Ishikawa (cell line): ENCODE measurements around the gene LAMB3.

Experiments
- CEBPB ChIP-seq: IDR thresholded peaks from 2 replicates; pipeline ENCODE4 v1.6.1; 2012
- CREB1 ChIP-seq: IDR thresholded peaks from 2 replicates; pipeline ENCODE4 v1.6.1; 2012; ENCODE audit warnings: low read depth
- EGR1 ChIP-seq: IDR thresholded peaks from 2 replicates; pipeline ENCODE4 v1.6.1; 2012
- EP300 ChIP-seq: IDR thresholded peaks from 2 replicates; pipeline ENCODE4 v1.6.1; 2012; ENCODE audit warnings: borderline replicate concordance
- NFIC ChIP-seq: IDR thresholded peaks from 2 replicates; pipeline ENCODE4 v1.6.1; 2012
- RAD21 ChIP-seq: IDR thresholded peaks from 2 replicates; pipeline ENCODE4 v1.6.1; 2012; ENCODE audit warnings: low read depth
- TCF12 ChIP-seq: IDR thresholded peaks from 2 replicates; pipeline ENCODE4 v1.6.1; 2012; ENCODE audit warnings: low read depth
- YY1 ChIP-seq: IDR thresholded peaks from 2 replicates; pipeline ENCODE4 v1.6.1; 2012; ENCODE audit warnings: low read depth
- TF ChIP-seq, protein P1 (sequence below): IDR thresholded peaks from 2 replicates; pipeline ENCODE4 v1.6.1; 2012
- TF ChIP-seq, protein P2 (sequence below): IDR thresholded peaks from 2 replicates; pipeline ENCODE4 v1.6.1; 2012
- TF ChIP-seq, protein P3 (sequence below): IDR thresholded peaks from 2 replicates; pipeline ENCODE4 v1.6.1; 2012; ENCODE audit warnings: low read depth, mild to moderate bottlenecking

DNA sequence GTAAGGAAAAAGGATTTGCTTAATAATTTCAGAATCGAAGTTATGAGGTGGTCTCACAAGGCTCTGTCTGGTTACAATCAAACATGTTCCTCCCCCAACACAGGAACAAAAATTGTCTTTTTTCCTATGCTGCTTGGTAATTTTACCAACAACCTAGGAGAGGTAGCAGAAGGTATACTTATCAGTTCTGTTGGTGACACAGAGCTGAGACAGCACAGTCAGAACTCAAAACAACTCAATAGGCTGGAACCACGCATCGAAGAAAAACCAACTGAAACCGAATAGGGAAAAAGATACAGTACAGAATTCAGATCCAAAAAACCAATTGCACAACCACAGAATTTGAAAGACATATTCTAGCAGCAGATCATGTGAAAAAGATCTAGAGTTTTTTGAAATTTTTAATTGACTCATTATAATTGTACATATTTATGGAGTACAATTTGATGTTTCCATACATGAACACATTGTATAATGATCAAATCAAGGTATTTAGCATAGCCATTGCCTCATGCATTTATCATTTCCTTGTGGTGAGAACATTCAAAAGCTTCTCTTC lies 26.8 kb upstream of the LAMB3 start:
- TF ChIP-seq YY1 (no peak), RAD21 (no peak), EGR1 (no peak), EP300 (no peak), TCF12 (no peak), CEBPB (no peak), CREB1 (no peak), NFIC (no peak)
- TF ChIP-seq, protein P1, sequence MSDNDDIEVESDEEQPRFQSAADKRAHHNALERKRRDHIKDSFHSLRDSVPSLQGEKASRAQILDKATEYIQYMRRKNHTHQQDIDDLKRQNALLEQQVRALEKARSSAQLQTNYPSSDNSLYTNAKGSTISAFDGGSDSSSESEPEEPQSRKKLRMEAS: no peak
- TF ChIP-seq, protein P2, sequence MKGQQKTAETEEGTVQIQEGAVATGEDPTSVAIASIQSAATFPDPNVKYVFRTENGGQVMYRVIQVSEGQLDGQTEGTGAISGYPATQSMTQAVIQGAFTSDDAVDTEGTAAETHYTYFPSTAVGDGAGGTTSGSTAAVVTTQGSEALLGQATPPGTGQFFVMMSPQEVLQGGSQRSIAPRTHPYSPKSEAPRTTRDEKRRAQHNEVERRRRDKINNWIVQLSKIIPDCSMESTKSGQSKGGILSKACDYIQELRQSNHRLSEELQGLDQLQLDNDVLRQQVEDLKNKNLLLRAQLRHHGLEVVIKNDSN: no peak
- TF ChIP-seq, protein P3, sequence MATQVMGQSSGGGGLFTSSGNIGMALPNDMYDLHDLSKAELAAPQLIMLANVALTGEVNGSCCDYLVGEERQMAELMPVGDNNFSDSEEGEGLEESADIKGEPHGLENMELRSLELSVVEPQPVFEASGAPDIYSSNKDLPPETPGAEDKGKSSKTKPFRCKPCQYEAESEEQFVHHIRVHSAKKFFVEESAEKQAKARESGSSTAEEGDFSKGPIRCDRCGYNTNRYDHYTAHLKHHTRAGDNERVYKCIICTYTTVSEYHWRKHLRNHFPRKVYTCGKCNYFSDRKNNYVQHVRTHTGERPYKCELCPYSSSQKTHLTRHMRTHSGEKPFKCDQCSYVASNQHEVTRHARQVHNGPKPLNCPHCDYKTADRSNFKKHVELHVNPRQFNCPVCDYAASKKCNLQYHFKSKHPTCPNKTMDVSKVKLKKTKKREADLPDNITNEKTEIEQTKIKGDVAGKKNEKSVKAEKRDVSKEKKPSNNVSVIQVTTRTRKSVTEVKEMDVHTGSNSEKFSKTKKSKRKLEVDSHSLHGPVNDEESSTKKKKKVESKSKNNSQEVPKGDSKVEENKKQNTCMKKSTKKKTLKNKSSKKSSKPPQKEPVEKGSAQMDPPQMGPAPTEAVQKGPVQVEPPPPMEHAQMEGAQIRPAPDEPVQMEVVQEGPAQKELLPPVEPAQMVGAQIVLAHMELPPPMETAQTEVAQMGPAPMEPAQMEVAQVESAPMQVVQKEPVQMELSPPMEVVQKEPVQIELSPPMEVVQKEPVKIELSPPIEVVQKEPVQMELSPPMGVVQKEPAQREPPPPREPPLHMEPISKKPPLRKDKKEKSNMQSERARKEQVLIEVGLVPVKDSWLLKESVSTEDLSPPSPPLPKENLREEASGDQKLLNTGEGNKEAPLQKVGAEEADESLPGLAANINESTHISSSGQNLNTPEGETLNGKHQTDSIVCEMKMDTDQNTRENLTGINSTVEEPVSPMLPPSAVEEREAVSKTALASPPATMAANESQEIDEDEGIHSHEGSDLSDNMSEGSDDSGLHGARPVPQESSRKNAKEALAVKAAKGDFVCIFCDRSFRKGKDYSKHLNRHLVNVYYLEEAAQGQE: no peak
